ENCODE data around the gene GREB1L.

DNA sequence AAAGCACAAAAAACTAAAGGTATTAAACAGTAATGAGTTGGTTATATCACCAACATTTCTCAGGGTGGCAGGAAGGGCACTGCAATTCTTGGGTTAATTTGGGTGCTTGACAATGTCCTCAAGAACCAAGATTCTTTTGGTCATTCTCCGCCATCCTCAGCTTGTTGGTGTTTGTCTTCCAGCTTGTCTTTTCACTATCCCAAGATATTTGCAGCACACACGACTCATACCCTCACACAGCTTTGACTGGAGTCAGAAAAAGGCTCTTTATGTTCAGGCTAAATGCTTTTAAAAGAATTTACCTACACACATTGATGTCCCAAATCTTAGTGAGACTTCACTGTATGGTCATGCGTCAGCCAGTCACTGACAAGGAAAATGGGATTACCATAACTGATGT lies 12.5 kb downstream of the GREB1L start:
- TF ChIP-seq CTCF (conservative IDR thresholded peaks at IDR 0.05) (no peak), ZFX (IDR thresholded peaks at IDR 0.05) (no peak)
